Measurements from ENCODE around the gene AHDC1. TPM values are rescaled to one million over a fixed set of nuclear protein-coding genes. Genes with fewer than 3 reads are reported as not detected.

AHDC1 gene
- total and polyA plus RNA-seq, 9 of the 15 experiments (the other 6 are each of a cell fraction or from before 2014, with no cell fraction given), result 0.21 to 36.4 (median 4.7) TPM

GRCh38 chr1:27489501-27489972 is 114.4 kb downstream of the AHDC1 start (continued):
- TF ChIP-seq, protein P1, sequence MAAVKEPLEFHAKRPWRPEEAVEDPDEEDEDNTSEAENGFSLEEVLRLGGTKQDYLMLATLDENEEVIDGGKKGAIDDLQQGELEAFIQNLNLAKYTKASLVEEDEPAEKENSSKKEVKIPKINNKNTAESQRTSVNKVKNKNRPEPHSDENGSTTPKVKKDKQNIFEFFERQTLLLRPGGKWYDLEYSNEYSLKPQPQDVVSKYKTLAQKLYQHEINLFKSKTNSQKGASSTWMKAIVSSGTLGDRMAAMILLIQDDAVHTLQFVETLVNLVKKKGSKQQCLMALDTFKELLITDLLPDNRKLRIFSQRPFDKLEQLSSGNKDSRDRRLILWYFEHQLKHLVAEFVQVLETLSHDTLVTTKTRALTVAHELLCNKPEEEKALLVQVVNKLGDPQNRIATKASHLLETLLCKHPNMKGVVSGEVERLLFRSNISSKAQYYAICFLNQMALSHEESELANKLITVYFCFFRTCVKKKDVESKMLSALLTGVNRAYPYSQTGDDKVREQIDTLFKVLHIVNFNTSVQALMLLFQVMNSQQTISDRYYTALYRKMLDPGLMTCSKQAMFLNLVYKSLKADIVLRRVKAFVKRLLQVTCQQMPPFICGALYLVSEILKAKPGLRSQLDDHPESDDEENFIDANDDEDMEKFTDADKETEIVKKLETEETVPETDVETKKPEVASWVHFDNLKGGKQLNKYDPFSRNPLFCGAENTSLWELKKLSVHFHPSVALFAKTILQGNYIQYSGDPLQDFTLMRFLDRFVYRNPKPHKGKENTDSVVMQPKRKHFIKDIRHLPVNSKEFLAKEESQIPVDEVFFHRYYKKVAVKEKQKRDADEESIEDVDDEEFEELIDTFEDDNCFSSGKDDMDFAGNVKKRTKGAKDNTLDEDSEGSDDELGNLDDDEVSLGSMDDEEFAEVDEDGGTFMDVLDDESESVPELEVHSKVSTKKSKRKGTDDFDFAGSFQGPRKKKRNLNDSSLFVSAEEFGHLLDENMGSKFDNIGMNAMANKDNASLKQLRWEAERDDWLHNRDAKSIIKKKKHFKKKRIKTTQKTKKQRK (IDR thresholded peaks at IDR 0.05; ENCODE audit: borderline replicate concordance, low read depth, low read length), result no peak
- TF ChIP-seq ZNF280B (CRISPR knock-in tag; IDR thresholded peaks at IDR 0.05), result no peak
- TF ChIP-seq ZNF589 (CRISPR knock-in tag; IDR thresholded peaks at IDR 0.05; ENCODE audit: low read depth), result 0 out of 2 replicates have a peak, but pooled peaks have one; percentile 22
- no peak for TF ChIP-seq RFX1 (IDR thresholded peaks at IDR 0.05)
- TF ChIP-seq ZNF224 (CRISPR knock-in tag; IDR thresholded peaks at IDR 0.05), result no peak
- TF ChIP-seq RBBP5 (IDR thresholded peaks at IDR 0.05; ENCODE audit: borderline replicate concordance, insufficient read depth, low read length, poor library complexity, severe bottlenecking), result no peak
- TF ChIP-seq HNRNPUL1 (IDR thresholded peaks at IDR 0.05; ENCODE audit: low read length), result no peak
- TF ChIP-seq SOX6 (IDR thresholded peaks at IDR 0.05), result 0 out of 2 replicates have a peak, but pooled peaks have one; percentile 14
- no peak for TF ChIP-seq MYC (IDR thresholded peaks at IDR 0.05; ENCODE audit: low read depth, low read length)
- TF ChIP-seq MYC (CRISPR knock-in tag; IDR thresholded peaks at IDR 0.05; ENCODE audit: borderline replicate concordance, low read depth), result 0 out of 2 replicates have a peak, but pooled peaks have one; percentile 65
- no peak for TF ChIP-seq BHLHE40 (IDR thresholded peaks at IDR 0.05; ENCODE audit: low read length)
- no peak for TF ChIP-seq ZNF75A (CRISPR knock-in tag; IDR thresholded peaks at IDR 0.05)
- no peak for TF ChIP-seq ZNF639 (CRISPR knock-in tag; conservative IDR thresholded peaks at IDR 0.05 in 1 of 2, IDR thresholded peaks at IDR 0.05 in 1 of 2)
- 0 out of 2 replicates have a peak, but pooled peaks have one; percentile 50 for TF ChIP-seq ZC3H4 (CRISPR knock-in tag; IDR thresholded peaks at IDR 0.05; ENCODE audit: borderline replicate concordance)
- TF ChIP-seq SMARCA5 (IDR thresholded peaks at IDR 0.05), result no peak
- TF ChIP-seq, protein P2, sequence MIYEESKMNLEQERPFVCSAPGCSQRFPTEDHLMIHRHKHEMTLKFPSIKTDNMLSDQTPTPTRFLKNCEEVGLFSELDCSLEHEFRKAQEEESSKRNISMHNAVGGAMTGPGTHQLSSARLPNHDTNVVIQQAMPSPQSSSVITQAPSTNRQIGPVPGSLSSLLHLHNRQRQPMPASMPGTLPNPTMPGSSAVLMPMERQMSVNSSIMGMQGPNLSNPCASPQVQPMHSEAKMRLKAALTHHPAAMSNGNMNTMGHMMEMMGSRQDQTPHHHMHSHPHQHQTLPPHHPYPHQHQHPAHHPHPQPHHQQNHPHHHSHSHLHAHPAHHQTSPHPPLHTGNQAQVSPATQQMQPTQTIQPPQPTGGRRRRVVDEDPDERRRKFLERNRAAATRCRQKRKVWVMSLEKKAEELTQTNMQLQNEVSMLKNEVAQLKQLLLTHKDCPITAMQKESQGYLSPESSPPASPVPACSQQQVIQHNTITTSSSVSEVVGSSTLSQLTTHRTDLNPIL (CRISPR knock-in tag; IDR thresholded peaks at IDR 0.05), result no peak
- no peak for TF ChIP-seq PRMT5 (CRISPR knock-in tag; IDR thresholded peaks at IDR 0.05)
- TF ChIP-seq, protein P3, sequence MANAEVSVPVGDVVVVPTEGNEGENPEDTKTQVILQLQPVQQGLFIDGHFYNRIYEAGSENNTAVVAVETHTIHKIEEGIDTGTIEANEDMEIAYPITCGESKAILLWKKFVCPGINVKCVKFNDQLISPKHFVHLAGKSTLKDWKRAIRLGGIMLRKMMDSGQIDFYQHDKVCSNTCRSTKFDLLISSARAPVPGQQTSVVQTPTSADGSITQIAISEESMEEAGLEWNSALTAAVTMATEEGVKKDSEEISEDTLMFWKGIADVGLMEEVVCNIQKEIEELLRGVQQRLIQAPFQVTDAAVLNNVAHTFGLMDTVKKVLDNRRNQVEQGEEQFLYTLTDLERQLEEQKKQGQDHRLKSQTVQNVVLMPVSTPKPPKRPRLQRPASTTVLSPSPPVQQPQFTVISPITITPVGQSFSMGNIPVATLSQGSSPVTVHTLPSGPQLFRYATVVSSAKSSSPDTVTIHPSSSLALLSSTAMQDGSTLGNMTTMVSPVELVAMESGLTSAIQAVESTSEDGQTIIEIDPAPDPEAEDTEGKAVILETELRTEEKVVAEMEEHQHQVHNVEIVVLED (CRISPR knock-in tag; IDR thresholded peaks at IDR 0.05), result no peak

Measured in K562 (cell line).